HT1080 (cell line): ENCODE results near the gene PTCH1. TPM values are rescaled to one million over a fixed set of nuclear protein-coding genes. Genes with fewer than 3 reads are reported as not detected.
A peak's percentile ranks its signal among the peaks of the same experiment; 100 is the strongest.

Source experiments
- DNase-seq: peaks from one replicate; pipeline ENCODE4 v3.0.0-alpha.2; 2015; ENCODE audit warnings: low read depth
- total RNA-seq: library from RNA; depleted of rRNA; stranded (reverse); fragments of >200 nt; shearing (Covaris generic); gene quantifications from 2 replicates; pipeline ENCODE4 v1.2.3, GENCODE V29; 2014

PTCH1 gene
- total RNA-seq, 1 experiment from 2014 or later = 2.1 TPM

DNA sequence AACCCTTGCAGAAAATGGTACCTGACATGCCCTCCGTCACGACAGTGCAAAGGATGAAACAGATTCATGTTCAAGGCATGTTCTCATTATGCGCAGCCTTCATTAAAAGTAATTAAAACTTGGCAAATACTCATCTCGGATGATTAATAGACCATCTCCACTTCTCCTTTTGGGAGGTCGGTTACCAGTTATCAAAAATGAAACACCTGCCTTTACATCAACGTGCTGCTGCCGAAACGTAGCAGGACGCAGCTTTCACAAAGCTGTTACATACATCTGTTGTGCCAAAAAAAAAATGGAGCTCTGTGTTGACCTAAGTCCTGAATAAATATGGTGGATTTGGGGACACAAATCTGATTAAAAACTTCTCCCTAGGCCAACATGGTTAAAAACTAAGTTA lies 75.7 kb downstream of the PTCH1 start:
- DNase-seq = no peak

DNA sequence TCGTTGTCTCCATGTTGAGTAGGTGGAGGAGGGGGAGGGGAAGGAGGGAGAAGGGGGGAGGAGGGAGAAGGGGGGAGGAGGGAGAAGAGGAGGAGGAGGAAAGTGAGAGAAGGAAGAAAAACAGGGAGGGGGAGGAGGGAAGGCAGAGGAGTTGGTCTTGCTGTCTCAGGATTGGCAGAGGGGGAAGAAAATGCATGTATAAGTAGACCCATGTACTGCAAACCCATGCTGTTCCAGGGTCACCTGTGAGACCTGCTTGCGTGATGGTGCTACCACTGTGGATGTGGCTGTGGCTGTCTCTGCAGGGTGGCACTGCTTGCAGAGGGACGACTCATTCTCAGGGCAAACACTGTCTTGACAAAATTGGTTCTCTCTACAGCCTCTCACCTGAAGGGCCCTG lies 76.3 kb downstream of the PTCH1 start:
- DNase-seq = no peak

- DNase-seq = no peak
Observed at GRCh38 chr9:95438561-95439357, 78.0 kb downstream of the PTCH1 start.

GRCh38 chr9:95437559-95437958 lies 79.2 kb downstream of the PTCH1 start:
- no peak for DNase-seq

DNA sequence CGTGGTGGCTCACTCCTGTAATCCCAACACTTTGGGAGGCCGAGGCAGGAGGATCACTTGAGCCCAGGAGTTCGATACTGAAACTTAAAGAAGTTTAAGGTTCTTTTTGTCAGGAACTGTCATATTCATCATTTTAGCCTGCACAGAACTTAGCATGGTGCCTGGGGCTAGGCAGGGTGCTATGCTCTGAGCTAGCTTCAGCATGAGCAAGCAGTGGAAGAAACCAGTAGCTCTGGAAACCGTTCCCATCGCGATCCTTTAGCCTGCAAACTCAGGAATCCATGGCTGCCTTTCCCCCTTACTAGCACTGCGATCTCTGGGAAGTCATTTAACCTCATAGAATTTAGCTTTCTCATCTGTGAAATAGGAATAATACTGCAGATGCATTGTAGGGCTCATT lies 80.4 kb downstream of the PTCH1 start:
- no peak for DNase-seq

DNA sequence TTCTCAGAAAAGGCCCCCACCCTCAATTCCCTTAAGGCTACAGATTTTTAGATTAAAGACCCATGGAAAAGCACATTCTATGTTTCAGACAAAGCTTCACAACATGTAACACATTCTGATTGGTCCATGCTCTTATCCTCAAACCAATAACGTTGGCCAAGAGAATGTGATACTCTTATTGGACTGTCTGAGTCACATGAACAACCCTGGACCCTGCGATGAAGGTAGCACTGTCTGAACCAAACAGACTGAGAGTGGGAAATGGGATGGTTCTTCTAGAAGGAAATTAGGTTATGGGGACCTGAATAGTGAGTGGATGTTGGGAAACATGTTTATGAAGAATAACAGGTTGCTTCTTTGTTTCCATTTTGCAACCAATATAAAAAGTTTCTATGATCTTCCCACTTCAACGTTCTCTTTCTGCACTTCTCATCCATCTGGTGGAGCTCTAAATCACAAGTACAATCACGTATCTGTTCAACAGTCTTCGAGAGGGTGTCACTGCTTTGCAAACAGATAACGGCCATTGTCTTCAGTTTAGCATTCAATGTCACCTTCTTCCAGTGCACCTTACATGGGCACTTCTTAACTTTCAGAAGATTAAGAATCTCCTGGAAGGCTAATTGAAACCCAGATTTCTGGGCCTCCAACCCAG lies 81.6 kb downstream of the PTCH1 start:
- no peak for DNase-seq

DNA sequence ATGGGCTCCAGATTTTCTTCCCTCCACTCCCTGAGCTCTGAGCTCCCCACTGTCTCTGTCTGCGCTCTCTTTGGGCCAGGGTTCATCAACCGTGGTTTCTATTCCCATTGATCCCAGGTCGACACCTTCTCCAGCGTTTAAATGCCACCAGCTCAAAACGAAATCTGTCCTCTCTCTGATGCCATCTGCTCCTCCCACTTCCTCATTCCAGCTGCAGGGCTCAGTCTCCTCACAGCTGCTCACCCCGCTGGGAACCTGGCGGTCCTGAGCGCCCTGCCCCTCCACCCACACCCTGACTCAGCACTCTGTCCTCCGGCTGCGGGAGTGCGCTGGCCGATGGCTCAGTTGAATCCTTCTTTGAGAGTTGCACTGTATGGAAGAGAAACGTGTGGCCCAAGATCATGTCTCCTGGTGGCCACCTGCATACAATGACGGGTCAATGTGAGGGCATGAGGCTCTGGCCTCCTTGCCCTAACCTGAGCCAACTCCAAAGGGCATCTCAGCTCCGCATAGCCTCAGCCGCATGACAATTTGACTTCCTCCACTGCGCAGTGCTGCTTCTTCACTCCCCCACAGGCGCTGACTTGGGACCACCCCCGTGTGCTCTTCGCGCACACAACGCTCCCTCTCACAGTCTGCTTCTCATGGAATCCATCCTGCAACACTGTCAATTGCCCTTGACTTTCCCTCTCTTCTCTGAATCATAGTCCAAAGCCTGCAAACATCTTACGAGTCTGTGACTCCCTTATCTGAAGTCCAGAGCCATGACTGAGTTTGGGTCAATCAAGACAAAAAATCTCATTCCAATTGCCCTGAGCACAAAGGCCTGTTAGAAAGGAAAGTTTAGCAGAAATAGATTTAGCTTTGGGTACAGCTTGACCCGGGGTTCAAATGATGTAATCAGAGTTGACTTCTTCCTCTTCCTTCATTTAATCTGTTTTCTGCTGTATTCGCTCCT lies 82.4 kb downstream of the PTCH1 start:
- DNase-seq = no peak

DNA sequence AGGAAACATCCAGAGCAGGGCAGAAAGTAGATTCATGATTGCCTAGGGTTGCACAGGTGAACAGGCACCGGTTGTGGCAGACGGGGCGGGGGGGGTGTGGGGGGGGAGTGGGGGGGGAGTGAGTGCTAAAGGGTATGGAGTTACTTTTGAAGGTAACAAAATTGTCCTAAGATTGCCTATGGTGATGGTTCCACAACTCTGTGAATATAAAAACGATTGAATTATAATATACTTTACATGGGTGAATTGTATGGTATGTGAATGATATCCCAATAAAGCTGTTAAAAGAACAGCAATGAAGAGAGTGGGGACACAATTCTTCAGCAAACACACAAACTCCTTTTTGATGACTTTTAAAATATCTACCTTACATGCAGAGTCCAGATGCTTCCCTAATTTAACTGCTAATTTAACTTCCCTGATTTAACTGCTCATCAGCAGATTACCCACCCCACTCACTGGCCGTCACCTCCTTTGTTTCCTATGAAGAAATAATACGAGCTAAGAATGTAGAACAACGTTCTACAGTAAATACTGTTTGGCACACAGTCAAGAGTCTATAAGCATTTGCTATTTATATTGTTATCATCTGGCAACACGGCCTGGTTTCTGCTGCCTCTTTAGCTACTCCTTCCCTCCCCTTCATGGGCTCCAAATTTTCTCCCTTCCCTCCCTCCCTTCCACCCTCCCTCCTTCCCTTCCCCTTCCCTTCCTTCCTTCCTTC lies 83.5 kb downstream of the PTCH1 start:
- DNase-seq = no peak

DNA sequence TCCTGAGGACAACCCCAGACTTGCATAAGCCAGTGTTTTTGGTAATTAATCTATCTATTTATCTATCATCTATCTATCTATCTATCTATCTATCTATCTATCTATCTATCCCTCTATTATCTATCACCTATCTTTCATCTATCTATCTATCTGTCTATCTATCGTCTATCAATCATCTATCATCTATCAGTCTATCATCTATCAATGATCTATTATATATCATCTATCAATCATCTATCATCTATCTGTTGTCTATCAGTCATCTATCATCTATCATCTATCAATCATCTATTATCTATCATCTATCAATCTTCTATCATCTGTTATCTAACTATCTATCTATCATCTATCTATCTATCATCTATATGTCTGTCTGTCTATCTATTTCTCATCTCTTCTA lies 85.5 kb downstream of the PTCH1 start:
- no peak for DNase-seq

- DNase-seq = no peak
Observed at GRCh38 chr9:95429948-95430620, 86.7 kb downstream of the PTCH1 start.

- DNase-seq = no peak
Observed at GRCh38 chr9:95429096-95429495, 87.7 kb downstream of the PTCH1 start.

- peak; percentile 16 for DNase-seq
Observed at GRCh38 chr9:95425910-95426551, 90.7 kb downstream of the PTCH1 start.

DNA sequence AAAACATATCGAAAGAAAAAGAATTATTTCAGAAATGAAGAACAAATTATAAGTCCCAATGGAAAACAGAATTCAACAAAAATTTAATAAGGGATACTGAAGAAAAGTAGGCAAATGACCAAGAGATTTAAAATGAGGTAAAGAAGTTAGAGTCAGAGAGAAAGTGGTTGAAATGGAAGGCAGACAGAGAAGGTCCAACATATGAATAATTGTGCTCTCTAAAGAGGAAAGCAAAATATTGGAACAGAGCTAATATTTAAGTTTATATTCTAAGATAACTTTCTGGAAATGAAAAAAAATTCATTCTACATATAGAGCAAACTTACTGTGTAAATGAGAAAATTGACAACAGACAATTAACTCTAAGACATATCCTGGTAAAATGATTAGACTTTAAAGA lies 94.1 kb downstream of the PTCH1 start:
- no peak for DNase-seq

GRCh38 chr9:95420518-95420917 lies 96.3 kb downstream of the PTCH1 start:
- no peak for DNase-seq

- DNase-seq = no peak
Observed at GRCh38 chr9:95419444-95419843, 97.3 kb downstream of the PTCH1 start.

DNA sequence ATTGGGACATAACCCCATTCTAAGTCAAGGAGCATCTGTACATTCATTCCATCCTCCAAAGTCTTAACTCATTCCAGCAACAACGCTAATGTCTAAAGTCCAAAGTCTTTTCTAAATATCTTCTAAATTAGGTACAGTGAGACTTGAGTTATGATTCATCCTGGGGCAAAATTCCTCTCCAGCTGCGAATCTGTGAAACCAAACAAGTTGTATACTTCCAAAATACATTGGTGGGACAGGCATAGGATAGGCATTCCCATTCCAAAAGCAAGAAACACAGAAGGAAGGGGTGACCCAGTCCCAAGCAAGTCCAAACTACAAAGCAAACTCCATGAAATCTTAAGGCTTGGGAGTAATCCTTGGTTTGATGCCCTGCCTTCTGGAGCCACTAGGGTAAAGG lies 101.6 kb downstream of the PTCH1 start:
- DNase-seq = no peak

DNA sequence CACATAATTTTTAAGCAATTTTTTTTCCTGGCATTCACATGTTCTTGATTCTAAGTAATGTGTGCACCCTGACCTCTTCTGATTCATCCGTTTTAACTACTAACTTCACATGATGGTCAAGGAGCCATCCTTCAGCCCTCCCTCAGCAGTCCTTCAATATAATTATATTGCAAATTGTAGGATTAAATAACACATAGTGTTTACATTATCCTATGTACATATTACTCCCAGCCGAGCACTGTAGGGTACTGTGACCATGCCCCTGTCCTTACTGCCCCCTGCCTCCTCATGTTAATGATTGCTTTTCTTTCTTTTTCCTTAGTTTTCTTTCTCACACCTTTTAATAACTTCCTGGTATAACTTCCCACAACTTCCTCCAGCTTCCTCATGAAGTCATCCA lies 103.0 kb downstream of the PTCH1 start:
- DNase-seq = no peak

- no peak for DNase-seq
Observed at GRCh38 chr9:95411054-95411892, 105.5 kb downstream of the PTCH1 start.
